GM18508 (cell line): ENCODE measurements around the gene SIPA1L3.
"Not testable (repeated sequence)": the region's sequence is repeated elsewhere in the genome, so short reads cannot be mapped to it uniquely, and the experiment has no call there.

Source experiments
- ATAC-seq: cut with Tn5 transposase; IDR thresholded peaks from one replicate; pipeline ENCODE4 v1.9.1; 2021; ENCODE audit warnings: moderate number of reproducible peaks; ENCODE audit not compliant: insufficient read depth, unreplicated experiment

The SIPA1L3 gene

GRCh38 chr19:37906869-37907734 lies at the start of gene SIPA1L3:
TSS of gene SIPA1L3 (plus strand) at chr19:37907208. CDS start at chr19:38081566, 174,358 bp downstream.
- ATAC-seq, result peak; percentile 58

GRCh38 chr19:37864501-37864900 lies 42.5 kb upstream of the SIPA1L3 start:
- ATAC-seq, result no peak

- not testable (repeated sequence) for ATAC-seq
Measured at GRCh38 chr19:37865930-37866329, 41.1 kb upstream of the SIPA1L3 start.

GRCh38 chr19:37867831-37868230 lies 39.2 kb upstream of the SIPA1L3 start:
- ATAC-seq, result no peak

- no peak for ATAC-seq
Measured at GRCh38 chr19:37869766-37870340, 37.2 kb upstream of the SIPA1L3 start.

GRCh38 chr19:37872383-37872782 lies 34.6 kb upstream of the SIPA1L3 start:
- ATAC-seq, result no peak

- no peak for ATAC-seq
Measured at GRCh38 chr19:37874784-37875183, 32.2 kb upstream of the SIPA1L3 start.

- no peak for ATAC-seq
Measured at GRCh38 chr19:37876032-37876431, 31.0 kb upstream of the SIPA1L3 start.

GRCh38 chr19:37877147-37877546 lies 29.9 kb upstream of the SIPA1L3 start:
- ATAC-seq, result no peak

GRCh38 chr19:37885392-37885791 lies 21.6 kb upstream of the SIPA1L3 start:
- no peak for ATAC-seq

- ATAC-seq, result no peak
Measured at GRCh38 chr19:37886571-37886970, 20.4 kb upstream of the SIPA1L3 start.

GRCh38 chr19:37893845-37894575 lies 13.0 kb upstream of the SIPA1L3 start:
- no peak for ATAC-seq

- ATAC-seq, result no peak
Measured at GRCh38 chr19:37896180-37896579, 10.8 kb upstream of the SIPA1L3 start.

GRCh38 chr19:37899453-37899852 lies 7.6 kb upstream of the SIPA1L3 start:
- ATAC-seq, result no peak

- ATAC-seq, result no peak
Measured at GRCh38 chr19:37899966-37900365, 7.0 kb upstream of the SIPA1L3 start.

- ATAC-seq, result no peak
Measured at GRCh38 chr19:37902668-37903067, 4.3 kb upstream of the SIPA1L3 start.

- no peak for ATAC-seq
Measured at GRCh38 chr19:37903096-37903495, 3.9 kb upstream of the SIPA1L3 start.

- ATAC-seq, result peak; percentile 7
Measured at GRCh38 chr19:37905946-37906868, 801 bp upstream of the SIPA1L3 start, which contains the start of gene WDR87. TSS of gene WDR87 (minus strand) at chr19:37906594. CDS start at chr19:37898239, 8,355 bp downstream.

GRCh38 chr19:37907735-37908455 lies 887 bp downstream of the SIPA1L3 start:
- ATAC-seq, result no peak
